ENCODE data around the gene IPPK. TPM values are rescaled to one million over a fixed set of nuclear protein-coding genes. Genes with fewer than 3 reads are reported as not detected.

IPPK gene
- total and polyA plus RNA-seq, 2 of the 8 experiments (the other 6 are each of a cell fraction or from before 2014, with no cell fraction given), result 10.5 to 13.6 TPM

DNA sequence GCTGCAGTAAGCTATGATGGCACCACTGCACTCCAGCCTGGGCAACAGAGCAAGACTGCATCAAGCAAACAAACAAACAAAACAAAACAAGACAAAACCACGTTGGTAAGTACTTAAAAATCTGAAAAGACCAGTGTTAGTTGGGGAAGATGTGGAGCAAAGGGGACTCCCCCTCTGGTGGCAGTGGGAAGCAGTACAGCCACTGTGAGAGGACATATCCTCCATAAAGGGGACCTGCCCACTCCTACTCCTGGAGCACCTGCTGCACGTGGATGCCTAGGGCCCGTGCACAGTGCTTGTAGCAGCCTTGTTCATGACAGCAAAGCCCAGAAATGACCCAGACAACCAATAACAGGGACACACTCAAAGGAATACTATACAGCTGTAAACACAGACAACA lies 17.0 kb upstream of the IPPK start:
- Histone ChIP-seq H3K4me1 (replicated peaks in 1 of 4; ENCODE audit: control insufficient read depth in 3 of 4, insufficient read depth in 4 of 4, low read length in 3 of 4) (no peaks in the 10 kb centered on the region), H2BK20ac (ENCODE audit: low read length) (no peak overlapping the region), H2BK15ac (ENCODE audit: low read length) (no peak overlapping the region), H2AK5ac (ENCODE audit: low read depth, low read length) (no peak overlapping the region), H3K4me3 (ENCODE audit: extremely low read depth in 1 of 4, insufficient read depth in 2 of 4, low read depth in 3 of 4, low read length in 4 of 4) (no peak overlapping the region), H2BK120ac (replicated peaks; ENCODE audit: low read depth, low read length) (no peak overlapping the region), H4K8ac (ENCODE audit: extremely low read depth, insufficient read depth, low read length) (no peak overlapping the region), H3K4ac (replicated peaks; ENCODE audit: insufficient read length, low read depth, low read length) (no peak overlapping the region), H3K23me2 (ENCODE audit: low read depth, low read length) (no peaks in the 10 kb centered on the region), H2AFZ (ENCODE audit: low read length) (no peak overlapping the region), H3K79me2 (ENCODE audit: control insufficient read depth in 1 of 2, insufficient read depth in 2 of 2, low read length in 2 of 2) (no peaks in the 10 kb centered on the region), H3K56ac (replicated peaks; ENCODE audit: insufficient read length, low read depth, low read length) (no peak overlapping the region), H3K79me1 (ENCODE audit: low read depth, low read length) (no peaks in the 10 kb centered on the region), H3K4me2 (ENCODE audit: insufficient read depth in 1 of 2, low read depth in 2 of 2, low read length in 2 of 2) (no peak overlapping the region), H4K5ac (ENCODE audit: insufficient read length, low read depth, low read length) (no peak overlapping the region), H3K9ac (replicated peaks in 1 of 4; ENCODE audit: extremely low read depth in 1 of 4, low read depth in 3 of 4, low read length in 3 of 4) (no peak overlapping the region), H3K9me3 (ENCODE audit: insufficient read depth in 2 of 2, low read depth in 1 of 2, low read length in 1 of 2) (no peaks in the 10 kb centered on the region), H4K91ac (replicated peaks; ENCODE audit: insufficient read length, low read length) (no peak overlapping the region), H3K14ac (ENCODE audit: insufficient read length) (no peak overlapping the region), H2BK5ac (ENCODE audit: low read depth, low read length) (no peak overlapping the region), H2BK12ac (ENCODE audit: low read depth, low read length) (no peak overlapping the region), H3K27ac (ENCODE audit: low read depth, low read length) (no peak overlapping the region), H3K18ac (ENCODE audit: extremely low read depth, low read length) (no peak overlapping the region), H3K27me3 (replicated peaks in 1 of 4; ENCODE audit: control insufficient read depth in 3 of 4, extremely low read depth in 1 of 4, insufficient read depth in 3 of 4, low read length in 3 of 4) (no peaks in the 10 kb centered on the region), H3K36me3 (ENCODE audit: control insufficient read depth in 2 of 4, insufficient read depth in 4 of 4, low read length in 3 of 4) (no peaks in the 10 kb centered on the region; a peak in 1 of 8 replicates), H4K20me1 (replicated peaks in 1 of 2; ENCODE audit: control insufficient read depth in 1 of 2, insufficient read depth in 2 of 2, low read length in 2 of 2) (no peaks in the 10 kb centered on the region), H3K23ac (ENCODE audit: insufficient read length) (no peak overlapping the region)
- CTCF ChIA-PET (ENCODE audit: partially characterized antibody), result interaction anchor here (0.6 to 2.3 kb wide), 9 partner anchors 9 to 736 kb away, joined by 3 to 13 read pairs (median 4); no protein-coding TSS in a partner anchor
- TF ChIP-seq, protein P1, sequence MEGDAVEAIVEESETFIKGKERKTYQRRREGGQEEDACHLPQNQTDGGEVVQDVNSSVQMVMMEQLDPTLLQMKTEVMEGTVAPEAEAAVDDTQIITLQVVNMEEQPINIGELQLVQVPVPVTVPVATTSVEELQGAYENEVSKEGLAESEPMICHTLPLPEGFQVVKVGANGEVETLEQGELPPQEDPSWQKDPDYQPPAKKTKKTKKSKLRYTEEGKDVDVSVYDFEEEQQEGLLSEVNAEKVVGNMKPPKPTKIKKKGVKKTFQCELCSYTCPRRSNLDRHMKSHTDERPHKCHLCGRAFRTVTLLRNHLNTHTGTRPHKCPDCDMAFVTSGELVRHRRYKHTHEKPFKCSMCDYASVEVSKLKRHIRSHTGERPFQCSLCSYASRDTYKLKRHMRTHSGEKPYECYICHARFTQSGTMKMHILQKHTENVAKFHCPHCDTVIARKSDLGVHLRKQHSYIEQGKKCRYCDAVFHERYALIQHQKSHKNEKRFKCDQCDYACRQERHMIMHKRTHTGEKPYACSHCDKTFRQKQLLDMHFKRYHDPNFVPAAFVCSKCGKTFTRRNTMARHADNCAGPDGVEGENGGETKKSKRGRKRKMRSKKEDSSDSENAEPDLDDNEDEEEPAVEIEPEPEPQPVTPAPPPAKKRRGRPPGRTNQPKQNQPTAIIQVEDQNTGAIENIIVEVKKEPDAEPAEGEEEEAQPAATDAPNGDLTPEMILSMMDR (IDR thresholded peaks at IDR 0.05; ENCODE audit: control extremely low read depth in 1 of 3, insufficient read depth in 1 of 3, low read depth in 1 of 3, low read length in 3 of 3), result peak; percentile 10 to 48 (median 45); a peak in 3 of 4 replicates
- TF ChIP-seq FOSL1 (IDR thresholded peaks at IDR 0.05; ENCODE audit: insufficient read depth, low read depth, low read length) (no peak), RAD21 (IDR thresholded peaks at IDR 0.05 in 1 of 2, conservative IDR thresholded peaks at IDR 0.05 in 1 of 2; ENCODE audit: low read depth in 2 of 2, low read length in 2 of 2) (peak in 1 of 2 experiments; percentile 14; a peak in 1 of 4 replicates)
- FAIRE-seq (no peak), DNase-seq (ENCODE audit: low read depth in 1 of 2, low spot score in 2 of 2) (peak in 1 of 2 experiments; percentile 47)
- POLR2A ChIA-PET (ENCODE audit: partially characterized antibody), result no interaction called here
- 83% methylated on average over 3 of the region's 3 CpGs; no CpG with 5 or more reads in 1 of the 2 experiments for WGBS, 2 experiments (ENCODE audit: extremely low coverage in 1 of 2, insufficient coverage in 1 of 2, insufficient read length in 1 of 2, insufficient replicate concordance in 2 of 2, low coverage in 1 of 2, low lambda C conversion rate in 2 of 2, missing lambda C conversion rate in 1 of 2)

Measured in H1 (cell line).